K562 (cell line): ENCODE results near the gene LTBR. TPM values are rescaled to one million over a fixed set of nuclear protein-coding genes. Genes with fewer than 3 reads are reported as not detected.
A peak's percentile ranks its signal among the peaks of the same experiment; 100 is the strongest.

Source experiments
- CCAR2 ChIP-seq: fragments of 200-400 bp; formaldehyde crosslinking; IDR thresholded peaks from 2 replicates; pipeline ENCODE4 v1.6.1; 2017; ENCODE audit warnings: mild to moderate bottlenecking, low read depth, low read length
- DDX20 ChIP-seq: fragments of 450-650 bp; IDR thresholded peaks from 2 replicates; pipeline ENCODE4 v1.6.1; 2016; ENCODE audit warnings: missing genetic modification characterization, low read depth, mild to moderate bottlenecking, missing compliant biosample characterization, moderate library complexity
- FOXA1 ChIP-seq: fragments of 450-650 bp; IDR thresholded peaks from 2 replicates; pipeline ENCODE4 v1.6.1; 2016; ENCODE audit warnings: mild to moderate bottlenecking, borderline replicate concordance
- FOXJ3 ChIP-seq: sonication (generic); formaldehyde crosslinking; IDR thresholded peaks from 2 replicates; pipeline ENCODE4 v1.4.0; 2020; ENCODE audit warnings: mild to moderate bottlenecking, missing genetic modification reagents
- FOXM1 ChIP-seq, 2 experiments: fragments of 450-650 bp in 1 of 2; sonication (generic) in 1 of 2; formaldehyde crosslinking in 1 of 2; IDR thresholded peaks; 2 replicates each; pipeline versions ENCODE4 v1.6.1 to v1.9.0; 2017 to 2022; ENCODE audit warnings: low read depth in 2 of 2, mild to moderate bottlenecking in 2 of 2, missing genetic modification reagents in 1 of 2, moderate library complexity in 1 of 2
- GATA2 ChIP-seq: sonication (generic); formaldehyde crosslinking; IDR thresholded peaks from 2 replicates; pipeline ENCODE4 v1.4.0; 2020; ENCODE audit warnings: mild to moderate bottlenecking, missing genetic modification reagents
- ILK ChIP-seq: fragments of 450-650 bp; IDR thresholded peaks from 2 replicates; pipeline ENCODE4 v1.6.1; 2016; ENCODE audit warnings: missing genetic modification characterization, low read depth, mild to moderate bottlenecking, missing compliant biosample characterization, moderate library complexity, borderline replicate concordance
- KDM2B ChIP-seq: fragments of 250-450 bp; sonication (Bioruptor Pico); IDR thresholded peaks from 2 replicates; pipeline ENCODE4 v1.8.0; 2021; ENCODE audit warnings: mild to moderate bottlenecking, moderate library complexity
- MAFG ChIP-seq: fragments of 450-650 bp; conservative IDR thresholded peaks from 2 replicates; pipeline ENCODE4 v1.6.1; 2016; ENCODE audit warnings: missing genetic modification characterization, missing compliant biosample characterization
- NR1H2 ChIP-seq: sonication (generic); formaldehyde crosslinking; IDR thresholded peaks from 2 replicates; pipeline ENCODE4 v1.4.0; 2020; ENCODE audit warnings: mild to moderate bottlenecking, missing genetic modification reagents
- POLR3G ChIP-seq: IDR thresholded peaks from 2 replicates; pipeline ENCODE4 v1.6.1; 2011; ENCODE audit not compliant: insufficient read length, insufficient replicate concordance; ENCODE audit errors: extremely low read depth
- RBM39 ChIP-seq: fragments of 200-400 bp; formaldehyde crosslinking; optimal IDR thresholded peaks from 2 replicates; pipeline ENCODE3; 2018; ENCODE audit warnings: low read depth, low read length
- STAT5A ChIP-seq: IDR thresholded peaks from 2 replicates; pipeline ENCODE4 v1.6.1; 2012; ENCODE audit warnings: low read length, inconsistent platforms, borderline replicate concordance
- ZFP36 ChIP-seq: fragments of 150-350 bp; IDR thresholded peaks from 2 replicates; pipeline ENCODE4 v1.6.1; 2018; ENCODE audit warnings: low read length, low read depth; ENCODE audit not compliant: partially characterized antibody
- ZNF431 ChIP-seq: sonication (generic); formaldehyde crosslinking; IDR thresholded peaks from 2 replicates; pipeline ENCODE4 v1.8.0; 2022; ENCODE audit warnings: mild to moderate bottlenecking, missing genetic modification reagents
- ZNF778 ChIP-seq: fragments of 450-650 bp; formaldehyde crosslinking; IDR thresholded peaks from 2 replicates; pipeline ENCODE4 v1.4.0; 2020; ENCODE audit warnings: mild to moderate bottlenecking, moderate library complexity
- polyA plus RNA-seq, 8 experiments: library from polyadenylated mRNA; depleted of rRNA in 4 of 8; stranded (reverse) in 5 of 8; unstranded in 3 of 8; fragments of >200 nt; fragmentation: Nextera tagmentation in 2 of 8; fragmentation: Illumina TruSeq in 1 of 8; extraction: Ambion mirVana in 2 of 8; extraction: Trizol in 1 of 8; gene quantifications; 2 replicates each; pipeline versions ENCODE4 v1.2.1 to v1.2.3, GENCODE V29; 2011 to 2014; ENCODE audit warnings: inconsistent platforms in 1 of 8, missing spikeins in 1 of 8
- total RNA-seq, 7 experiments: library from RNA; depleted of rRNA in 6 of 7; stranded (reverse); fragments of >200 nt in 6 of 7; fragmentation: Illumina TruSeq in 2 of 7; extraction: Trizol in 2 of 7; gene quantifications; 2 replicates each; pipeline versions ENCODE4 v1.2.1 to v1.2.3, GENCODE V29; 2011 to 2021; ENCODE audit warnings: low replicate concordance in 1 of 7
- TF ChIP-seq, protein P1 (sequence below): sonication (generic); formaldehyde crosslinking; IDR thresholded peaks from 2 replicates; pipeline ENCODE4 v1.8.0; 2023; ENCODE audit warnings: mild to moderate bottlenecking, missing genetic modification reagents
- TF ChIP-seq, protein P2 (sequence below), 2 experiments: fragments of 200-800 bp in 1 of 2; sonication (Bioruptor generic) in 1 of 2; sonication (generic) in 1 of 2; formaldehyde crosslinking in 1 of 2; IDR thresholded peaks in 1 of 2; conservative IDR thresholded peaks in 1 of 2; 2 replicates each; pipeline versions ENCODE4 v1.5.0 to v1.6.1; 2016 to 2020; ENCODE audit warnings: missing compliant biosample characterization in 1 of 2, missing genetic modification characterization in 1 of 2, missing genetic modification reagents in 1 of 2
- TF ChIP-seq, protein P3 (sequence below), 3 experiments: fragments of 200-800 bp in 1 of 3; fragments of 250-450 bp in 1 of 3; fragments of 450-650 bp in 1 of 3; sonication (Bioruptor Pico) in 1 of 3; sonication (Bioruptor generic) in 1 of 3; formaldehyde crosslinking in 1 of 3; IDR thresholded peaks; 2 replicates each; pipeline versions ENCODE4 v1.6.1 to v1.8.0; 2016 to 2022; ENCODE audit warnings: mild to moderate bottlenecking in 2 of 3, missing genetic modification characterization in 2 of 3, missing compliant biosample characterization in 1 of 3, moderate library complexity in 1 of 3

Gene LTBR
- total and polyA plus RNA-seq, 9 of the 15 experiments (the other 6 are each of a cell fraction or from before 2014, with no cell fraction given), result 0.96 to 69.0 (median 35.3) TPM

DNA sequence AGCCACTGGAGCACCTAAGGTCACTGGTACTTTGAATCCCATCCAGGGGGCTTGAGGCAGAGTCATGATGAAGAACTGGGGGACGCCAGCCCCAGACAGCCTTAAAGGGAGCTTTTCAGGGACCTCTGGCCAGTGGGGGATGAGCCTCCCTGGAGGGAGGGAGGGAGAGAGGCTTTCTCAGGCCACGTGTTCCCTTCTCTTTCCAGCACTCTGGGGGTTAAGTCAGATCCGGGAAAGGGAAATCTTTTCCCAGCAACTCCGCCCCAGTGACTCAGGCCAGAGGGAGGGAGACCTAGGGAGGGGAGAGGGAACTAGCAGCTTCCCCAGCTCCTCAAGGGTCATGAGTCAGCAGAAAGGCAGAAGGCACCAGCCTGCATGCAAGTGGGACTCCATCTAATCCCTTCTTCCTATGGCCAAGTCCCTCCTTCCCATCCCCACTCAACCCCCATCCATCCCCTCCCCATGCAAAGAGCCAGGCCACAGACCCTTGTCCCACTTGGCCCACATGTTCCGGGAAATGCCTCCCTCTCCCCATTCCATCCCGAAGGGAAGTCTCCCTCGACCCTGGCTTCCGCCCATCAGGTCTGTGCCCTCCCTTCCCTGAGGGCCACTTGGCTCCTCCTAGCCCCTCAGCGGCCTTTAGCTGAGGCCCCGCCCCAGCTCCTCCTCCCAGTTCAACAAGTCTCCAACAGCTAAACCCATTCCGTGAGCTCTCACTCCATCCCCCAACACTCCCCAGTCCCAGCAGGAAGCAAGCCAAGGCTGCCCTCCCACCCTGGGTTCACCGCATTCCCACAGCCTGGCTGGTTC lies 47.7 kb upstream of the LTBR start (continued):
- TF ChIP-seq, protein P1, sequence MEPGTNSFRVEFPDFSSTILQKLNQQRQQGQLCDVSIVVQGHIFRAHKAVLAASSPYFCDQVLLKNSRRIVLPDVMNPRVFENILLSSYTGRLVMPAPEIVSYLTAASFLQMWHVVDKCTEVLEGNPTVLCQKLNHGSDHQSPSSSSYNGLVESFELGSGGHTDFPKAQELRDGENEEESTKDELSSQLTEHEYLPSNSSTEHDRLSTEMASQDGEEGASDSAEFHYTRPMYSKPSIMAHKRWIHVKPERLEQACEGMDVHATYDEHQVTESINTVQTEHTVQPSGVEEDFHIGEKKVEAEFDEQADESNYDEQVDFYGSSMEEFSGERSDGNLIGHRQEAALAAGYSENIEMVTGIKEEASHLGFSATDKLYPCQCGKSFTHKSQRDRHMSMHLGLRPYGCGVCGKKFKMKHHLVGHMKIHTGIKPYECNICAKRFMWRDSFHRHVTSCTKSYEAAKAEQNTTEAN (CRISPR knock-in tag), result no peak
- TF ChIP-seq RBM39 (no peak), FOXJ3 (CRISPR knock-in tag) (no peak), ZNF431 (CRISPR knock-in tag) (0 out of 2 replicates have a peak, but pooled peaks have one; percentile 17), GATA2 (no peak), MAFG (peak; percentile 99), ILK (tag) (no peak), DDX20 (no peak), ZFP36 (no peak), ZNF778 (CRISPR knock-in tag) (no peak), KDM2B (CRISPR knock-in tag) (no peak), FOXM1 (IDR thresholded peaks at IDR 0.05; ENCODE audit: low read depth) (no peak), FOXM1 (CRISPR knock-in tag; IDR thresholded peaks at IDR 0.05; ENCODE audit: low read depth) (no peak), STAT5A (no peak), NR1H2 (CRISPR knock-in tag) (no peak), FOXA1 (no peak), CCAR2 (no peak), POLR3G (no peak)
- TF ChIP-seq, protein P2, sequence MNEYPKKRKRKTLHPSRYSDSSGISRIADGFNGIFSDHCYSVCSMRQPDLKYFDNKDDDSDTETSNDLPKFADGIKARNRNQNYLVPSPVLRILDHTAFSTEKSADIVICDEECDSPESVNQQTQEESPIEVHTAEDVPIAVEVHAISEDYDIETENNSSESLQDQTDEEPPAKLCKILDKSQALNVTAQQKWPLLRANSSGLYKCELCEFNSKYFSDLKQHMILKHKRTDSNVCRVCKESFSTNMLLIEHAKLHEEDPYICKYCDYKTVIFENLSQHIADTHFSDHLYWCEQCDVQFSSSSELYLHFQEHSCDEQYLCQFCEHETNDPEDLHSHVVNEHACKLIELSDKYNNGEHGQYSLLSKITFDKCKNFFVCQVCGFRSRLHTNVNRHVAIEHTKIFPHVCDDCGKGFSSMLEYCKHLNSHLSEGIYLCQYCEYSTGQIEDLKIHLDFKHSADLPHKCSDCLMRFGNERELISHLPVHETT (CRISPR knock-in tag; conservative IDR thresholded peaks at IDR 0.05 in 1 of 2, IDR thresholded peaks at IDR 0.05 in 1 of 2), result peak in 1 of 2 experiments; percentile 50; a peak in 1 of 4 replicates
- TF ChIP-seq, protein P3, sequence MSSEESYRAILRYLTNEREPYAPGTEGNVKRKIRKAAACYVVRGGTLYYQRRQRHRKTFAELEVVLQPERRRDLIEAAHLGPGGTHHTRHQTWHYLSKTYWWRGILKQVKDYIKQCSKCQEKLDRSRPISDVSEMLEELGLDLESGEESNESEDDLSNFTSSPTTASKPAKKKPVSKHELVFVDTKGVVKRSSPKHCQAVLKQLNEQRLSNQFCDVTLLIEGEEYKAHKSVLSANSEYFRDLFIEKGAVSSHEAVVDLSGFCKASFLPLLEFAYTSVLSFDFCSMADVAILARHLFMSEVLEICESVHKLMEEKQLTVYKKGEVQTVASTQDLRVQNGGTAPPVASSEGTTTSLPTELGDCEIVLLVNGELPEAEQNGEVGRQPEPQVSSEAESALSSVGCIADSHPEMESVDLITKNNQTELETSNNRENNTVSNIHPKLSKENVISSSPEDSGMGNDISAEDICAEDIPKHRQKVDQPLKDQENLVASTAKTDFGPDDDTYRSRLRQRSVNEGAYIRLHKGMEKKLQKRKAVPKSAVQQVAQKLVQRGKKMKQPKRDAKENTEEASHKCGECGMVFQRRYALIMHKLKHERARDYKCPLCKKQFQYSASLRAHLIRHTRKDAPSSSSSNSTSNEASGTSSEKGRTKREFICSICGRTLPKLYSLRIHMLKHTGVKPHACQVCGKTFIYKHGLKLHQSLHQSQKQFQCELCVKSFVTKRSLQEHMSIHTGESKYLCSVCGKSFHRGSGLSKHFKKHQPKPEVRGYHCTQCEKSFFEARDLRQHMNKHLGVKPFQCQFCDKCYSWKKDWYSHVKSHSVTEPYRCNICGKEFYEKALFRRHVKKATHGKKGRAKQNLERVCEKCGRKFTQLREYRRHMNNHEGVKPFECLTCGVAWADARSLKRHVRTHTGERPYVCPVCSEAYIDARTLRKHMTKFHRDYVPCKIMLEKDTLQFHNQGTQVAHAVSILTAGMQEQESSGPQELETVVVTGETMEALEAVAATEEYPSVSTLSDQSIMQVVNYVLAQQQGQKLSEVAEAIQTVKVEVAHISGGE (CRISPR knock-in tag; IDR thresholded peaks at IDR 0.05), result peak in 1 of 3 experiments; percentile 53; a peak in 3 of 6 replicates
